GM10266 (cell line): Measurements from ENCODE around the gene PDE6B.
"Not testable (repeated sequence)": the region's sequence is repeated elsewhere in the genome, so short reads cannot be mapped to it uniquely, and the experiment has no call there.

ENCODE experiments used
- DNase-seq: peaks from one replicate; pipeline ENCODE4 v3.0.0; 2012; ENCODE audit errors: extremely low spot score
- TF ChIP-seq, protein P1 (sequence below): IDR thresholded peaks from 2 replicates; pipeline ENCODE4 v1.5.1; 2012; ENCODE audit warnings: mild to moderate bottlenecking, low read depth; ENCODE audit not compliant: control insufficient read depth, insufficient read depth; ENCODE audit errors: missing control alignments

PDE6B gene

DNA sequence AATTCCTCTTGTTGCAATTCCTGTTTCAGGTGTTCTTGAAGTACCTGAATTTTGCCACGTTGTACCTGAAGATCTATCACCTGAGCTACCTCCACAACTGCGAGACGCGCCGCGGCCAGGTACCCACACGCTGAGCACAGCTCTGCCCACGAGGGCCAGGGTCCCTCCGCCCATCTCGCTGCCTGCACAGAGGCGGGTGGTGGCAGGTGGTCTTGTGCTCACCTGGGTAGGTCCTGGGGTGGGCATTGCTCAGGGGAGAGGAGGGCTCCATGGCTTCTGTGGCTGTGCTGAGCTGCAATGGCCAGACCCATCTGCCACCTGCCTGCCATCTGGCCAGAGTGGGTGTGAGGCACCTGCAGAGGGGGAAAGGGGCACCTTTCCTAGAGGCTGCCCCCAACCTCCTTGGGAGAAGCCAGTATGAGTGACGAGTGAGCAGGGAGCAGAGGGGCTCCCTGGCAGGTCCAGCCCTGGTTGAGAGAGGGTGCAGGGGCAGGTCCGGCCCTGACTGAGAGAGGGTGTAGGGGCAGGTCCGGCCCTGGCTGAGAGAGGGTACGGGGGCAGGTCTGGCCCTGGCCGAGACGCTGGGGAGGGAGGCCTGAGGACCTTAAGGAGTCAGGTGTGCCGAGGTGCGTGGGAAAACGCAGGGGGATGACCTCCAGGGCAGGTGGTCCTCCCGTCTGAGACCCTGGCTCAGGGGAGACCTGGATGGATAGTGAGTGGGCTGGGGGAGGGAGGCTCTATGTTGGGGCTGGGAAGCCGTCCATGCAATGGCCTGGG is 10.7 kb downstream of the PDE6B start:
- TF ChIP-seq, protein P1, sequence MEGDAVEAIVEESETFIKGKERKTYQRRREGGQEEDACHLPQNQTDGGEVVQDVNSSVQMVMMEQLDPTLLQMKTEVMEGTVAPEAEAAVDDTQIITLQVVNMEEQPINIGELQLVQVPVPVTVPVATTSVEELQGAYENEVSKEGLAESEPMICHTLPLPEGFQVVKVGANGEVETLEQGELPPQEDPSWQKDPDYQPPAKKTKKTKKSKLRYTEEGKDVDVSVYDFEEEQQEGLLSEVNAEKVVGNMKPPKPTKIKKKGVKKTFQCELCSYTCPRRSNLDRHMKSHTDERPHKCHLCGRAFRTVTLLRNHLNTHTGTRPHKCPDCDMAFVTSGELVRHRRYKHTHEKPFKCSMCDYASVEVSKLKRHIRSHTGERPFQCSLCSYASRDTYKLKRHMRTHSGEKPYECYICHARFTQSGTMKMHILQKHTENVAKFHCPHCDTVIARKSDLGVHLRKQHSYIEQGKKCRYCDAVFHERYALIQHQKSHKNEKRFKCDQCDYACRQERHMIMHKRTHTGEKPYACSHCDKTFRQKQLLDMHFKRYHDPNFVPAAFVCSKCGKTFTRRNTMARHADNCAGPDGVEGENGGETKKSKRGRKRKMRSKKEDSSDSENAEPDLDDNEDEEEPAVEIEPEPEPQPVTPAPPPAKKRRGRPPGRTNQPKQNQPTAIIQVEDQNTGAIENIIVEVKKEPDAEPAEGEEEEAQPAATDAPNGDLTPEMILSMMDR: no peak
- no peak for DNase-seq

DNA sequence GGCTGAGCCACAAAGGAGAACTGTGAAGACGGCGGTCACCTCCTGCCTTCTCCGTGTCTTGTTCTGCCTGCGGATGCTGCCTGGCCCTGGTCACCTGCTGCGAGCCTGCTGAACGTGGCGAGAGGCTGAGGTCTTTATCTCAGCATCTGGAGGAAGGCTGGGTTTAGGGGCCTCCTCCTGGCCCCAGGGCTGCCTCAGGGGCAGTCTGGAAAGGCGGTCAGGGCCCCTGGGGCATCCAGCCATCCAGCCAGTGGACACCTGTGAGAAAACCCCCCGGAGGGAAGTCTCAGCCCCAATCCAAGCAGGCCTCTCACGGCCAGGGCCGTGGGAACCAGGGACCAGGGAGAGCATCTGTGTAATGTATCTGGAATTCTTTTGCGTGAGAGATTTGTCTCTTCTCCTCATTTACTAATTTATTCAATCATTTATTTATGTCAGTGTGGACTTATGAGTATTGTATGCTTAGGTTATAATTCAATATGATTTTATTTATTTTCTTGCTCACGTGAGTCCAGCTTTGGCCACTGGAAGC is 11.3 kb downstream of the PDE6B start:
- DNase-seq: no peak
- TF ChIP-seq, protein P1: no peak

DNA sequence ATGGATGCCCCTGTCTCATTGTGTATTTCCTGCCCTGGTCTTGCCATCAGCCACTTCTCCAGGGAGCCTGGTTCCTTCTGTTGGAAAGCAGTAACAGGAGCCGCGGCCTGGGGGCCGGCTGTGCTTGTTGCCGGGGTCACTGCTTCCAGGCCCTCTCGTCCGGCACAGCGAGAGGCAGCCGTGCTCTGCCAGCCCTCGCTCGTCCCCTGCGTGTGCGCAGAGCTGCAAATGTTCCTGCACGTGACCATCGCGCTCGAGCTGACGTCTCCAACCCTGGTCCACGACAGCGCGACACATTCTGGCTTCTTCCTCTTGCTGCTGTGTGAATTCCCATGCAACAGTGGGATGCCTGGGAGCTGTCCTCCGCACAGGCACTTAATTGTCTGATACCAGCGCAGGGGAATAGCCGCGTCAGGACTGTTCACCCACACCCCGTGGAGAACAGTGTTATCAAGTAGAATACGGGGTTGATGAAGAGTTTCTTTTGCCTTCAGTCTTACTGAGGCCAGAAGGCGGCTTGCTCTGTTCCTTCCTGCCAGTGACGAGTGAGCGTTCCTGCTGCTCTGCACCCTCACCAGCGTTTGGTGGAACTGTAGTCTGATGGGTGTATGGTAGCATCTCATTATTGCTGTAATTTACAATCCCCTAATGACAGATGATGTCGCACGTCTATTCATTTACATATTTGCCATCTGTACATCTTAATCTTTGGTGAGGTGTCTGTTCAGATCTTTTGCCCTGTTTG is 12.3 kb downstream of the PDE6B start:
- DNase-seq: no peak
- TF ChIP-seq, protein P1: no peak

DNA sequence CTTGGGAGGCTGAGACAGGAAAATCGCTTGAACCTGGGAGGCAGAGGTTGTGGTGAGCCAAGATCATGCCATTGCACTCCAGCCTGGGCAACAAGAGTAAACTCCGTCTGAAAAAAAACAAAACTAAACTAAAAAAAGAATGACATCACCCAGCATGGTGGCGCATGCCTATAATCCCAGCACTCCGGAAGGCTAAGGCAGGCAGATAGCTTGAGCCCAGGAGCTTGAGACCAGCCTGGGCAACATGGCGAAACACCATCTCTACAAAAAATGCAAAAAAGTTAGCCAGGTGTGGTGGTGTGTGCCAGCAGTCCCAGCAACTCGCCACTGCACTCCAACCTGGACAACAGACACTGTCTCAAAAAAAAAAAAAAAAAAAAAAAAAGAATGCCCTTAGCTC is 17.0 kb downstream of the PDE6B start:
- DNase-seq: not testable (repeated sequence)

DNA sequence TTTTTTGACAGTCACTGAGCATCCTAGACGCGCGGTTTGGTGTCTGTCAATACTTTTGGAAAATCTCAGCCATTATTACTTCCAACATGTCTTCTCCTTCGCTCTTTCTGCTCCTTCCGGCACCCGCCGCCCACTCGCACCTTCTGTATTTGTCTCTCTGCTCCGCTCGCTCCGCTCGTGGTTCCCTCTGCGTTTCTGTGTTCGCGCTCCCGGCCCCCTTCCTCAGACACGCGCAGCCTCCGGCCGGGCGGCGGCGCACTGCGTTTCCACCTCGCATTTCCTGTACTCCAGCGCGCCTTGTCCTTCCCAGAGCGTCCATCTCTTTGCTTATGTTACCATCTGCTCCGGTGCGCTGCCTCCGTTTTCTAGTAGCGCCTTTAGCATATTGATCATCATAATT is 21.1 kb downstream of the PDE6B start:
- DNase-seq: no peak

DNA sequence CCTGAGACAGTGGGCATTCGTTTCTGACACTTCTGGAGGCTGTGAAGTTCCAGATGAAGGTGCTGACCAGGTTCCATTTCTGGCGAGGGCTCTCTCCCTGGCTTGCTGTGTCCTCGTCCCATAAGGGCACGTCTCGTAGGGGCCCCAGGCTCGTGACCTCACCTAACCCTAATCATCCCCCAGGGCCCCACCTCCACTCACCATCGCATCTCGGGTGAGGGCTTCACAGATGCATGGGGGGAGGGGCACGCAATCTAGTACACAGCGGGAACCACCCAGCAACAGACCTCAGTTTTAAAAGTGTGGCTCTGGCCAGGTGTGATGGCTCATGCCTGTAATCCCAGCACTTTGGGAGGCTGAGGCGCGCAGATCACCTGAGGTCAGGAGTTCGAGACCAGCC is 22.1 kb downstream of the PDE6B start:
- DNase-seq: no peak
- TF ChIP-seq, protein P1: no peak

More for the DNA sequence above, 21.1 kb downstream of the PDE6B start:
- TF ChIP-seq, protein P1: no peak

DNA sequence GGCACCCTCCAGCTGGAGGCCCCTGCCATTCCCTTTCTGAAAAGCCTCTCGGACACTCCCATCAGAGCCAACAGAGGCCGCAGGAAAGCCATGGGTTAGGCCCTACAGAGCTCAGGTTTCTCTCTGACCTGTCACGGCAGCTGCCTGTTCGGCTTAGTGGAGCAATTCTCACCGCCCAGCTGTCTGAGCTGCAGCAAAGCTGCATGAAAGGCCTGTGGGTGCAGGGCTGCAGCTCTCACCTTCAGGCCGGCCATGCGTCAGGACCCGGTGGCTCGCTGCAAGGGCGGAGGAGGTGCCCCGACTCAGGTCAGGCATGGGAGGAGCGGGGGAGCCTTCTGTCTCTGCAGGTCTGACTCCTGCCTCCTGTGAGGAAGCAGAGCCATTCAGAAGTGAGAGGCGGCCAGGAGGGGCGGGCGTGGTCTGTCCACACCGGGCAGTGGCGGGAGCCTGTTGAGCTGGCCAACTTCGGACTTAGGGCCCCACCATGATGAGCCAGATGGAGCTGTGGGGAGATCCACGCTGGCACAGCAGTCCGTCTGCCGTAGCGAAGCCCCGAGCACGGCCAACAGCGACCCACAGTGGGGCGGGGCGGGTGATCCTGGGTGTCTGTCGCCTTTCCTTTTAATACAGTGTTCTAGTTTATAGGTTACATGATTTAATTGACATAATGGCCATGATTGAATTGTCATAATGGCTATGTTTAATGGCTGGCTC is 23.4 kb downstream of the PDE6B start:
- TF ChIP-seq, protein P1: no peak
- DNase-seq: no peak
